HG03460 (cell line): ENCODE measurements around the gene PAK4.

Experiments used
- ATAC-seq: cut with Tn5 transposase; IDR thresholded peaks from one replicate; pipeline ENCODE4 v1.9.1; 2021; ENCODE audit not compliant: unreplicated experiment

Gene PAK4

GRCh38 chr19:39177736-39178135 is 52.1 kb downstream of the PAK4 start:
- no peak for ATAC-seq

GRCh38 chr19:39178296-39179006 is 52.9 kb downstream of the PAK4 start:
- ATAC-seq, result no peak

GRCh38 chr19:39179754-39180153 is 54.2 kb downstream of the PAK4 start:
- ATAC-seq, result no peak

- no peak for ATAC-seq
These were observed 55.2 kb downstream of the PAK4 start for GRCh38 chr19:39180749-39181148.

GRCh38 chr19:39181500-39182173 is 56.1 kb downstream of the PAK4 start:
- ATAC-seq, result no peak

- no peak for ATAC-seq
These were observed 56.6 kb downstream of the PAK4 start for GRCh38 chr19:39182174-39182505.

GRCh38 chr19:39183104-39183503 is 57.5 kb downstream of the PAK4 start:
- ATAC-seq, result no peak

GRCh38 chr19:39186391-39186790 is 60.8 kb downstream of the PAK4 start:
- no peak for ATAC-seq

GRCh38 chr19:39187552-39187943 is 62.0 kb downstream of the PAK4 start:
- no peak for ATAC-seq

- ATAC-seq, result no peak
These were observed 63.4 kb downstream of the PAK4 start for GRCh38 chr19:39188960-39189359.

GRCh38 chr19:39190768-39191167 is 65.2 kb downstream of the PAK4 start:
- no peak for ATAC-seq

- ATAC-seq, result no peak
These were observed 67.3 kb downstream of the PAK4 start for GRCh38 chr19:39192846-39193245.

GRCh38 chr19:39193803-39194202 is 68.2 kb downstream of the PAK4 start:
- ATAC-seq, result no peak

GRCh38 chr19:39194832-39195542 is 69.4 kb downstream of the PAK4 start:
- no peak for ATAC-seq

- ATAC-seq, result no peak
These were observed 70.2 kb downstream of the PAK4 start for GRCh38 chr19:39195755-39196154.

- no peak for ATAC-seq
These were observed 70.7 kb downstream of the PAK4 start for GRCh38 chr19:39196320-39196719.

- ATAC-seq, result no peak
These were observed 71.4 kb downstream of the PAK4 start, which contains the start of gene NCCRP1 for GRCh38 chr19:39196860-39197562. TSS of gene NCCRP1 (plus strand) at chr19:39196964. CDS start at chr19:39196983, 19 bp downstream.

- ATAC-seq, result no peak
These were observed 72.2 kb downstream of the PAK4 start for GRCh38 chr19:39197808-39198207.

GRCh38 chr19:39199025-39199424 is 73.4 kb downstream of the PAK4 start:
- ATAC-seq, result no peak

- ATAC-seq, result no peak
These were observed 74.6 kb downstream of the PAK4 start for GRCh38 chr19:39200066-39200802.

GRCh38 chr19:39200803-39201115 is 75.2 kb downstream of the PAK4 start:
- no peak for ATAC-seq
